ENCODE data around the gene TCEA2.
A peak's percentile ranks its signal among the peaks of the same experiment; 100 is the strongest.

Gene TCEA2

DNA sequence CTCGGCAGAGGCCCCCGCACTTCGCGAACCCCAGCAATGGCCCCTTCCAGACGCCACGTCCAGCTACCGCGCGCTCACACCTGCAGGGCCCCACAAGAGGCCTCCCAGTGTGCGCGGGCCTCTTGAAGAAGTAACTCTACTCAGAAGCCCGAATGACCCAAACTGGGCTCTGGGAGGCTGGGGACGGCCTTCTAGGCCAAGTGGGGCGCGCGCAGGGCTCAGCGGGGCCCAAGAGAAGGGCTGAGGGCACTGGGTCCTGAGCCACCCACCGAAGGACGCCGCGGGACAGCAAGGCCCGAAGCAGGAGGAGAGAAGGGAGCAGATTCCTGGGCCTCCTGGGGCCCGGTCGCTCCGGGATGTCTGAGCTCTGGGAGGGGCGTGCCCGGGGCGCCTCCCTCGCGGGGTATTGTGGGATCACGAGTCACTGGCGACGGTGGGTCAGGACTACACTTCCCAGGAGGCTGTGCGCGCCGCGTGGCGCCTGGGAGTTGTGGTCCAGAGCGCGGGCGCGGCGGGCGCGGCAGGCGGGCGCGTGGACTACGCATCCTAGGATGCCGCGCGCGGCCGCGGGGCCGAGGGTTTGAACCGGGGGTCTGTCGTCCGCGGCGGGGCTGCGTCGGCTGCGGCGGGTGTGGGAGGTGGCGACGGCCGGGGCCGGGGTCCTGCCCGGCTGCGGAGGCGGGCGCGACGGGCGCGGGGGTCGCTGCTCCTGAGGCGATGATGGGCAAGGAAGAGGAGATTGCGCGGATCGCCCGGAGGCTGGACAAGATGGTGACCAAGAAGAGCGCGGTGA, at the start of gene TCEA2:
TSS of gene TCEA2 (plus strand) at position 603 of the 793 bp plus-strand sequence. CDS start at position 718, 115 bp downstream.
- peak; percentile 91 for DNase-seq

DNA sequence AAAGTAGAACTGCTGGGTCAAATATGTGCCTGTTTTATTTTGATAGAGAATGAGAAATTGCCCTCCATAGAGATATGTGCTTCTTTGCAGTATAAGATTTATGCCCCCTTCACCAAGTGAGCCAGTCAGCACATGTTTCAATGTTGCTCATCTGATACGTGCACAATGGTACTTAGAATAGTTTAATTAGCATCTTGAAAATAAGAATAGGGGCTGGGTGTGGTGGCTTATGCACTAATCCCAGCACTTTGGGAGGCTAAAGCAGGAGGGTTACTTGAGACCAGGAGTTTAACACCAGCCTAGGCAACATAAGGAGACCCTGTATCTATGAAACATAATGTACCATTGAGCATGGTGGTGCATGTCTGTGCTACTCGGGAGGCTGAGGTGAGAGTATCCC, 47.4 kb upstream of the TCEA2 start:
- DNase-seq, result no peak

DNA sequence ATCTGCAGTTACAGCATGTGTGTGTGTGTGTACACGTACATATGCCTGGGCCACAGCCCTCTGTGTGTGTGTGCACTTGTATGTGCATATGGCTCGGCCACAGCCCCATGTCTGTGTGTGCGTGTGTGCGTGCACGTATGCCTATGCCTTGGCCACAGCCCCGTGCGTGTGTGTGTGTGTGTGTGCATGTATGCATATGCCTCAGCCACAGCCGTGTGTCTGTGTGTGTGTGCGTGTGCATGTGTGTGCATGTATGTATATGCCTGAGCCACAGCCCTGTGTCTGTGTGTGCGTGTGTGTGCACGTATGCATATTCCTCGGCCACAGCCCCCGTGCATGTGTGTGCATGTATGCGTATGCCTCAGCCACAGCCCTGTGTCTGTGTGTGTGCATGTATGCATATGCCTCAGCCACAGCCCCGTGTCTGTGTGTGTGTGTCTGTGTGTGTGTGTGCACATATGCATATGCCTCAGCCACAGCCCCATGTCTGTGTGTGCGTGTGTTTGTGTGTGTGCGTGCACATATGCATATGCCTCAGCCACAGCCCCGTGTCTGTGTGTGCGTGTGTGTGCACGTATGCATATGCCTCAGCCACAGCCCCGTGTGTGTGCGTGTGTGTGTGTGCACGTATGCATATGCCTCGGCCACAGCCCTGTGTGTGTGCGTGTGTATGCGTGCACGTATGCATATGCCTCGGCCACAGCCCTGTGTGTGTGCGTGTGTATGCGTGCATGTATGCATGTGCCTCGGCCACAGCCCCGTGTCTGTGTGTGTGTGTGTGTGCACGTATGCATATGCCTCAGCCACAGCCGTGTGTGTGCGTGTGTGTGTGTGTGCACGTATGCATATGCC, 41.6 kb upstream of the TCEA2 start:
- no peak for DNase-seq

DNA sequence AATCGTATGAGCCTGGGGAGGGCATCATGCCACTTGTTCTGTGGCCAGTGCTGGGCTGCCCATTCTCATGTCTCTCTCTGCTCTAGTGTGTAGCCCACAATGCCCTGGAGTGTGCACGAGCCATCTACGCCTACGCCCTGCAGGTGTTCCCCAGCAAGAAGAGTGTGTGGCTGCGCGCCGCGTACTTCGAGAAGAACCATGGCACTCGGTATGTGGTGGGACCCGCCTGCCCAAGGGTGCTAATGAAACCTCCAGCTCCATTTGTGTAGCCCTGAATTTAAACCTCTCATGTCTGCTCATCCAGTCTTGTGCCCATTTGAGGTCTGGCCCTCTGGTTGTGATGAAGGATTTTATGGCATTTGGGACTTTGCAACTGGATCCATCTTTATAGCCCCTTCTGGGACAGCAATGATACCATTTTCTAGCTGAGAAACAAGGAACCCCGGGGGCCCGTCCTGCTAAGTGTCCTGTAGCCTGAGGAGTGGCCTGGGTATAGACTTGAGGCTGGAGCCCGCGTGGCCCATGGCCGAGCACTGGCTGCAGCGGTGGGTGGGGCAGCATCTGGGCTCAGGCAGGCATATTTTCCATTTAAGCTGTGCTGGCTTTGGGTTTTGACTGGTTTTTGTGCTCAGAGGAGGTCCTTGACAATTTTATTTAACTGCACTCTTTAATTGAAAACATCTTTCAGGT, 40.2 kb upstream of the TCEA2 start:
- no peak for DNase-seq

DNA sequence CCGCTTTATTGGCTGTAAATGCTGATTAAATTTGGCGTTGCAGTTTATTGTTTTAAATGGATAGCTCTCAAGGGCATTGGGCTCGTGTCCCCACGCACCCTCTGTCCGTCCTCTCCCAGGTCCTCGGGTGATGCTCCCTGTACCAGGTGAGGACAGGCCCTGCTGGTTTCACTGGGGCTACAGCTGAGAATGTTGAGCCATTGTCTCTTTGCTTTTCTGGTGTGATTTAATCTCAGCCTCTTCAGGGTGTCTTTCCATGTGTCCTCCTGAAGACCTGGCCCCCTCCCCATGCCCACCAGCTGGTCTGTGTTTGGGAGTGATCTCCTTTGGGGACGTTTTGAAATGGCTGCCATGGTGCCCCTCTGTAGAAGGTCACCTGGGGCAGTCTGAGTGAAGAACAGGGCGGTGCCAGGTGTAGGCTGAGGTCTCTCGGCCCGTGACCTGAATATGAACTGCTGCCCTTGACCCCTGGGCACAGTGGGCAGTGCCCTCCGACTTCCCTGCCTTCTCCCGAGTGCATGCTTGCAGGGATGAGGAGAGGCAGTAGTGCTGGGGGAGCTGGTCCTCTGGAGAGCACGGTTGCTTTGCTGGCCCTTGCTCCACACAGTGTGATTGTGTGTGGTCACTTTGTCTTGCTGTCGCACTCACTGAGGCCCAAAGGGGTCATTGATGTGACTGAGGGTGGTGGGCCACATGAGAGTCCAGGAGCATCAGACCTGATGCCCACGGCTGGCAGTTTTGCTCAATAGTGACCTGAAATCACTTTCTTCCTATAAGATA, 39.4 kb upstream of the TCEA2 start:
- no peak for DNase-seq

DNA sequence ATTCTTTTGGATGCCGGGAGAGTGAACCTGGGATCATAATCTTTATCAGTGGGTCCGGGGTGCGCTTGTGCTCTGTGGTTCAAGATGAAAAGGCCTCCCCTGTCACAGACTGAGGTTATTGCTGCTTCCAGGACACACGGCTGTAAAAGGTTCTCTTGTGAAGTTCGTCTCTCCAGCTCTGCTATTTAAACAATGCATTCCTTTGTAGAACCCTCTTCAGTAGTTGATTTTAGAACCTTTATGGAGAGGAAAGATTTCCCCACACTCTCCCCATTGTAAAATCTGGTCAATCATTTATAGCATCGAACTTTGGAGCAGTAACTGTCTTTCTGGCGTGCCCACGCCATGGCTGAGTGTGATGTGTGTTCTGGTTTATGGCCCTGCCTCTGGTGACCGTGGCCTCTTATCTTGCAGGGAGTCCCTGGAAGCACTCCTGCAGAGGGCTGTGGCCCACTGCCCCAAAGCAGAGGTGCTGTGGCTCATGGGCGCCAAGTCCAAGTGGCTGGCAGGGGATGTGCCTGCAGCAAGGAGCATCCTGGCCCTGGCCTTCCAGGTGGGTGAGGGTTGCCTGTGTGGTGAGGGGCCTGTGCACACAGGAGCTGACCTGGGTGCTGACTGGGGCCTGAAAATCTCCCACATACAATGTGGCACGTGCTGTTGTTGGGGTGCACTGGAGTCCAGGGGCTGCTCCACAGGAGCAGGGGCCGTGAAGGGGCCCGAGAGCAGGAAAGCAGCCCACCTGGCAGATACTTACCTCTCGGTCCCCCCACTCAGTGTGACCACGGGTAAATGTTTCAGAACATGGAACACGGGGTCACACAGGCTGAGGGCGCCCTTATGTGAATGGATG, 38.6 kb upstream of the TCEA2 start:
- DNase-seq, result no peak

DNA sequence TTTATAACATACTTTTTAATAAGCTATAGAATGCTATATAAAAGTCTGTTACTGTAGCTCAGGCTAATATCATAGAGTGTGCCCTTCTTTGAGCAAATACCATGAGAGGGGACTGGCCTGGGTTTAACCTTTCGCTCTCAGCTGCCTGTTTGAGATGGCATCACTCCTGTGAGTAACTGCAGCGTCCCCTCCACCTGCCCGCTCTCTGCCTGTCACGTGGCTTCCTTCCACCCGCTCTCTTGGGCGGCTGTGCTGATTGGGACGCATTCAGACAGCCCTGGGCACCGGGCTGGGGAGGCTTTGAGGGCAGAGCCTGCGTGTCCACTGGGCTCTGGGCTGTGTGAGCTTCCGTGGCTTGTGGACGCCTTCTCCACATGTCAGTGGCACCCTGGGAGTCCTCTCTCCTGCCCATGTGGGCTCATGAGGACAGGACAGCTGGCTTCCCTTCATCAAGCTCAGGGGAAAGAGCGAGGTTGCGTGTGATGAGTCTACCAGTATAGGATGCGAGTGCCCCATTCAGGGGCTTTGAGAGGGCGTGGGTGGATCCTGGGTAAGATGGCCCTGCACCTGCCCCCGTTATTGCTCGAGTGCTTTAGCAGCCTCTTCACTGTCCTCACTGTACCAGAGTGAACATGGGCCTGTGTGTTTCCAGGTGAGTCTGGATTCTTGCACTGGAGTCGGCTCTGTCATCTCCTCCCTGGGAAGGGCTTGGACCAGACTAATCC, 37.7 kb upstream of the TCEA2 start:
- no peak for DNase-seq

DNA sequence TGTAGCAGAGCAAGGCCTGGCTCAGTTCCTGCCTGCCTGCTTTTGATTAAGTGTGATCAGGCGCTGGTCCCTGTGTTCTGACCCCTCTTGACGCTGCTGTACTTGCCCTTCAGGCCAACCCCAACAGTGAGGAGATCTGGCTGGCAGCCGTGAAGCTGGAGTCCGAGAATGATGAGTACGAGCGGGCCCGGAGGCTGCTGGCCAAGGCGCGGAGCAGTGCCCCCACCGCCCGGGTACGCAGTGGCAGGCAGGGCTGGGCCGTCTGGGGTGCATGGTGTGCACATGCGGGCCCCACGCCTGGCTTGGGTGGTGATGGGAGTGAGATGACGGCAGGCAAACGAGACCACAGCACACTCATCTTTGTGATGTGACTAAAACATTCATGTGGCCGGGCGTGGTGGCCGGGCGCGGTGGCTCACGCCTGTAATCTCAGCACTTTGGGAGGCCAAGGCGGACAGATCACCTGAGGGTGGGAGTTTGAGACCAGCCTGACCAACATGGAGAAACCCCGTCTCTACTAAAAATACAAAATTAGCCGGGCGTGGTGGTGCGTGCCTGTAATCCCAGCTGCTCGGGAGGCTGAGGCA, 37.1 kb upstream of the TCEA2 start:
- DNase-seq, result no peak

DNA sequence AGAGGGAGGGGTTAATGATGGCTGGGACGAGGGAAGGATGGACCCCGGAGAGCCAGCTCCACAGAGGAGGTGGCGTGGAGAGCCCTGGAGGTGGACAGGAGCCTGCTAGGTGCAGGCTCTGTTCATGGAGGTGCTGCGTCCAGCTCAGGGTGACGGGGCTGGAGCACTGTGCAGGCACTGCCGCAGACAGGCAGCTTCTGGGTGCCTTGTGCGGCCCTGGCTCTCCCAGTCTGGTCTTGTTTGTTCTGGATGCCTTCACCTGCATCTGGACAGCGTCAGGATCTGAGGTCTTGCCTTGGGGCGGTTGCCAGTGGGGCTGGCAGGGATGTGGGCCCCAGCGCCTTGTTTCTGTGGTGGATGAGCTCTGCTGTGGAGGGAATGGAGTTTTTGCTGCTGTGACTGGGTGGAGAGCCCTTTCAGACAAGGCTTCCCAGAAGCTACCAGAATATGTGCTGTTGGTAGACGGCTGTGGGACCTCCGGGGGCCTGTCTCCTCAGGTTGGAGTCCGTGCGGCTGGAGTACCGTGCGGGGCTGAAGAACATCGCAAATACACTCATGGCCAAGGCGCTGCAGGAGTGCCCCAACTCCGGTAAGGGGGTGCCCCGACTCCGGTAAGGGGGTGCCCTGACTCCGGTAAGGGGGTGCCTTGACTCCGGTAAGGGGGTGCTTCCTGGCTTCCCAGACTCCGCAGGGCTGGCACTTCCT, 34.9 kb upstream of the TCEA2 start:
- DNase-seq, result no peak

DNA sequence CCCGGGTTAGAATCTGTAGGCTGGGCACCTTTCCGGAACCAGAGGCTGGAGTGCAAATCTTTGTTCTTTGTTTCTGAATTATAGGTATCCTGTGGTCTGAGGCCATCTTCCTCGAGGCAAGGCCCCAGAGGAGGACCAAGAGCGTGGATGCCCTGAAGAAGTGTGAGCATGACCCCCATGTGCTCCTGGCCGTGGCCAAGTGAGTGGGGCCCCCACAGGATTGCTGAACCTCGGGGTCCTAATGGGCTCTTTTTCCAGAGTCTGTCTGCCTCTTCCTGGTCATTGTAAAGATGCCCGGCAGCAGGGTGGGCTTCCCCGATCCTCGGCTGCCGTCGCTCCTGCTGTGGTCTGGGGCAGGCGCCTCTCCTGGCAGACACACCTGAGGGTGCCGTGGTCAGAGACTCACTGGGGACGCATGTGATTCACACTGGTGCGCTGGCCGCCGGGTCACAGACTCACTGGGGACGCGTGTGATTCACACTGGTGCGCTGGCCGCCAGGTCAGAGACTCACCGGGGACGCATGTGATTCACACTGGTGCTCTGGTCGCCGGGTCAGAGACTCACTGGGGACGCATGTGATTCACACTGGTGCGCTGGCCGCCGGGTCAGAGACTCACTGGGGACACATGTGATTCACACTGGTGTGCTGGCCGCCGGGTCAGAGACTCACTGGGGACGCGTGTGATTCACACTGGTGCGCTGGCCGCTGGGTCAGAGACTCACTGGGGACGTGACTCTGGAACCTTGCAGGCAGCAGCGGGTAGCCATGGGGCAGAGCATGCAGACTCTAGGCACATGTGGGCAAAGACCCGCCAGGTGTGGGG, 33.5 kb upstream of the TCEA2 start:
- DNase-seq, result no peak

DNA sequence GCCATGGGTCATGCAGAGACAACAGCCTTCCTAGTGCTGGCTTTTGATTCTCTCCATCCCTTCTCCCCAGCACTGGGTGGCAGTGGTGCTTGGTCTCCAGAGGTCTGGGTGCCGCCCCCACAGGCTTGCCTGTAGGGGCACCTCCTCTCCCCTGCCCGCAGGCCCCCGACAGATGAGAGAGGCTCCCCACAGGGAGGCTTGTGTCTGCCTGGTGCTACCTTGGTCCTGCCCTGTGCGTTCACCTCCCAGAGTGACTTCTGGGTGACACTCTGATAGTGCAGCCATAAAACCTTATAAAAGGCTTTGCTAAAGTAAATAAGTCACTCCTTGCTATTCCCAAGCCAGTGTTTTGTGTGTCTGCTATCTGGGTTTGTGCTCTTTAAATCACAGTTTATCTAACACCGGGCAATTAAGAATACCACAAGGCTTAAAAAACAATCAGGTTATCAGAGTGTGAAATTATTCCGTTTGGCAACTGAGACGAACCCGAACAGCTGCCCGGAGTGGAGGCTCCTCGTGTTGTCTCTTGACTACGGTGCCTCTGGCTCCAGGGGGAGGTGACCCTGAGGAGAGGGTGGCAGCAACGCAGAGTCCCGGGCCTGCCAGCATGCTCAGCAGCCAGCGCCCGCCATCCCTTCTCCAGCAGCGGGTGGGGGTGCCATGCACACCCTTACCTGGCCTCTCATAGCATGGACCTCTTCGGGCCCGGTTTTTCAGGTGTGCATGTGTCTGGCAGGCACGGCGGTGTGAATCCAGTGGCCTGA, 32.4 kb upstream of the TCEA2 start:
- DNase-seq, result no peak

DNA sequence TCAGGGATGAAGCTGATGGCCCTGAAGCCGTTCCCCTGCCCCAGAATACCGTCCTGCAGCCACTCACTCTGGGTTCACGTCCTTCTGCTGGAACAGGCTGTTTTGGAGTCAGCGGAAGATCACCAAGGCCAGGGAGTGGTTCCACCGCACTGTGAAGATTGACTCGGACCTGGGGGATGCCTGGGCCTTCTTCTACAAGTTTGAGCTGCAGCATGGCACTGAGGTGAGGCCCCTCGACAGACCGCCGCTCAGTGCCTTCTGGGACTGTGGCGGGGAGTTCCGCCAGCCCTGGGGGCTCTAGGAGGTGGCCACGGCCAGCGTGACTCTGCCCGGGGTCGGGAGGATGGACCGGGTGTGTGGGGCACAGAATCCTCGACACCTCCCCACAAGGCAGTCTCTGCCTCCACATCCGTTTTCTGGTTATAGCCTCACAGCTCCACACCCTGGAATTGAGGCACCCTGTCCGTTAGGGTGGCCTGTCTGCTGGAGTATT, 31.1 kb upstream of the TCEA2 start:
- DNase-seq, result no peak

DNA sequence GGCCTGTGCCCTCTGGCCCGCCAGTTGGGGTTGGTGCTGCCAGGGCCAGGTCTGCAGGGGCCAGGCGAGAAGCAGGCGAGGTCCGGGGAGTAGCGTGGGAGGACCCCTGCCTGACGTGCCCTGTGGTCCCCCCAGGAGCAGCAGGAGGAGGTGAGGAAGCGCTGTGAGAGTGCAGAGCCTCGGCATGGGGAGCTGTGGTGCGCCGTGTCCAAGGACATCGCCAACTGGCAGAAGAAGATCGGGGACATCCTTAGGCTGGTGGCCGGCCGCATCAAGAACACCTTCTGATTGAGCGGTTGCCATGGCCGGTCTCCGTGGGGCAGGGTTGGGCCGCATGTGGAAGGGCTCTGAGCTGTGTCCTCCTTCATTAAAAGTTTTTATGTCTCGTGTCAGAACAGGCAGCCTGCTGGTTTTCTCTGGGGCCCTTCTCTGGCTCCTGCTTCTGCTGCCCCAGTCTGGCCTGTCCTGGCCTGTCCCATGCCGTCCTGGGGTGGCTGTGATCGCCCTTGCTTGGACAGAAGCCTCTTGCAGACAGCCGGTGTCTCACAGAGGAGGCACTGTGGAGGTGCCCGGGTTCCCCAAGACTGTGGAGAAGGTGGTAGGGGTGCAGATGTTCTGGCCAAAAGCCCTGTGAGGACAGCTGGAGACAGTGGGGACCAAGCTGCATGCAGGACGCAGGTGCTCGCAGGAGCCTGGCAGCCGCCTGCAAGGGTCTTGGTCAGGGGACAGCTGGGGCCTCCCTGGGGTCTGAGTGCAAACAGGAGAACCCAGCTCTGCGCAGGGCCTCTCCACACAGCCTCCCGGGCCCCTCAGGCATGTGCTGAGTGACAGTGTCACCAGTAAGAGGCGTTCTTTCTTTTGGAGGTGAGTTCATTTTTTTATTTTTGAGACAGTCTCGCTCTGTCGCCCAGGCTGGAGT, 30.0 kb upstream of the TCEA2 start:
- no peak for DNase-seq

DNA sequence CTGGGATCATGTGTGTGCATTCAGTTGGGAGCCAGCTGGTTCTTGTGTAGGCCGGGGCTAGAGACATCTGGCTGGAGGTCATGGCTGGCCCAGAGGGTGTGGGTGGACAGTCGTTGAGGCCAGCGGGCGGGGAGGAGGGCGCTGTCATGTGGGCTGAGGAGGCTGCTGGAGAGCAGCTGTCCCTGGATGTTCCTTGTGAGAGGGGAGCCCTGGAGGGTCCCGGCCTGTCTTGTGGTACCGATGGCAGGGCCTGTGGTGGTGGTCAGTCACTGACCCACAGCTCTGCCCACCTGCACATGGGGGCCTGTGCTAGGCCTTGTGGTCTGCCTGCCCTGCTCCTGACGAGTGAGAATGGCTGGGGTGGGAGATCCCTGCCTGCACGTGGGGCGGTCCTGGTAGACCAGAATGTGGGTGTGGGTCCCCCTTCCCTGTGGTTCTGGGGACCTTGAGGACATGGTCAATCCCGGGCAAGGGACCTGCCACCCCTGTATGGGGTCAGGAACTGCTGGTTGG, 29.0 kb upstream of the TCEA2 start:
- DNase-seq, result no peak

DNA sequence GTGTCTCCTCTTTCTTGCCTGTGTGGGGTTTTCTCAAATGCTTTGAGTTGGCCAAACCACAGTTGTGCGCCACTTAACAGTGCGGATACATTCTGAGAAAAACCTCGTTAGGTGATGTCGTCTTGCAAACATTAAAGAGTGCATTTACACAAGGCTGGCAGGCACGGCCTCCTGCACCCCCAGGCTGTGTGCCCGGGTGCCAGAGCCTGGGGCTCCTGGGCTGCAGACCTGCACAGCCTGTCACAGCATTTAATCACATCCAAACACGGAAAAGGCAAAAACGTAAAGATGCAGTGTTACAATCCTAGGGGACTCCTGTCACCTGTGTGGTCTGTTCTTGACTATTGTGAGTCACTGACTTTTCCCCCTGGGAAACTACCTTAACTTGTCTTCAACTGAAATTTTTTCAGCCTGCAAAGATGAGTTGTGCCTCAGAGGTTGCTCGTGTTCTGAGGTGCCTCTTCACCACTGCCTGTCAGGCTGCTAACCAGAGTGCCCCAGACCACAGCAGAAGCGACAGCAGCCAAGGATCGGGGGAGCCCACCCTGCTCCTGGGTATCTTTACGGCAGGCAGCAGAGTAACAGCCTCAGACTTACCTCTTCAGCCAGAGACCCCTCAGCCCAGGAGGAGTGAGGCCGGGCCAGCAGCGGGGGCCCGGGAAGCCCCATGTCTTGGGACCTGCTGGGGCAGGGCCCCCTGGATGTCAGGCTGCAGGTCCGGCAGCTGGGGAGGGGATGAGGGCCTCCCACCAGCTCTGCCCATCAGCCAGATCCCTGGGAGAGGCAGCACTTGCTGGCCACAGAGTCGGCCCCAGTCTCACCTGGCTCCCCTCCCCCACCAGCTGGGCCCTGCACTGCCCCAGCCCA, 27.7 kb upstream of the TCEA2 start:
- DNase-seq, result no peak

DNA sequence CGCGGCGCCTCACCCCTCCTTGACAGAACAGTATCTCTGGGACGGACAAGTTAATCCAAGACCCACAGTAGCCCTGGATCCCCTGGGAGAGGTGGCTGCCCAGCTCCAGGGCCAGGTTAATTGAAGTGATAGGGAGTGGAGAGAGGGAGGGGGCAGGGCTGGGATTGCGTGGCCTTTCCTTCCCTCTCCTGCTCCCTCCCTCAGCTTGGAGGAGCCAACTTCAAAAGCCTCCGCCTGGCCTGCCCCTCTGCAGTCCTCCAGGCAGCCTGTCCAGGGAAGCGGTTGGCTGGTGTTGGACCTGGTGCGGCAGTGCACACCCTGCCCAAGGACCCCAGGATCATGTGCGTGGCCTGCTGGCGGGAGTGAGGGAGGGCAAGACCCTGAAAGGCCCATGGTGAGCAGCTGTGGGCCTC, 27.1 kb upstream of the TCEA2 start, which contains the start of gene C20orf204:
TSS of gene C20orf204 (plus strand) at position 250 of the 413 bp plus-strand sequence. CDS start at position 392, 142 bp downstream.
- no peak for DNase-seq
